Breast epithelium (tissue), 3 donors: ENCODE measurements around the gene NCOA6.

Experiments used
- POLR2A ChIP-seq: fragments of 450-650 bp; IDR thresholded peaks from one replicate; pipeline ENCODE4 v1.6.1; 2016; ENCODE audit warnings: antibody characterized with exemption, mild to moderate bottlenecking, moderate library complexity
- TF ChIP-seq, protein P1 (sequence below), 3 donors: fragments of 450-650 bp; IDR thresholded peaks; one replicate each; pipeline ENCODE4 v1.5.1; 2016 to 2017; ENCODE audit warnings: antibody characterized with exemption in 3 of 3, mild to moderate bottlenecking in 3 of 3, moderate library complexity in 3 of 3

DNA sequence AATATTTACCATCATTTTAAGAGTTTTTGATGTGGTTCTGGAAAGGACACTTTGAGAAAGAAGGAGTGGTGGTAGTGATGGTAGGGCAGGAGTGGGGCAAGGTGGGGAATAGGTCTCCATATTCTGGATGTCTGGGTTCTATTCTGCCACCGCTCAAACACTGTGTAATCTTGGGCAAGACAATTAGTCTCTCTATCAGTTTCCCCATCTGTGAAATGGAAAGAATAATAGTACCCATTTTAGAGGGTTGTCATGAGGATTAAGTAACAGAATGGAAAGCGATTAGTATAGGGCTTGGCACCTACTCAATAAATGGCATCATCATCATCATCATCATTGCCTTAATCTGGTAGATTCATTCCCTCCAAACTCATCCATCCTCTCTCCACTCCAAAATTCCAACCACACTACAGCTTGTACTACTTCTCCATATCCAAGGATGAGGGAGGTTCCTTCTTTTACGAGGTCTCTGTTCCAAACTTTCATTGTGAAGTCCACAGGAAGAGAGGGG is 48.2 kb upstream of the NCOA6 start:
- TF ChIP-seq, protein P1, sequence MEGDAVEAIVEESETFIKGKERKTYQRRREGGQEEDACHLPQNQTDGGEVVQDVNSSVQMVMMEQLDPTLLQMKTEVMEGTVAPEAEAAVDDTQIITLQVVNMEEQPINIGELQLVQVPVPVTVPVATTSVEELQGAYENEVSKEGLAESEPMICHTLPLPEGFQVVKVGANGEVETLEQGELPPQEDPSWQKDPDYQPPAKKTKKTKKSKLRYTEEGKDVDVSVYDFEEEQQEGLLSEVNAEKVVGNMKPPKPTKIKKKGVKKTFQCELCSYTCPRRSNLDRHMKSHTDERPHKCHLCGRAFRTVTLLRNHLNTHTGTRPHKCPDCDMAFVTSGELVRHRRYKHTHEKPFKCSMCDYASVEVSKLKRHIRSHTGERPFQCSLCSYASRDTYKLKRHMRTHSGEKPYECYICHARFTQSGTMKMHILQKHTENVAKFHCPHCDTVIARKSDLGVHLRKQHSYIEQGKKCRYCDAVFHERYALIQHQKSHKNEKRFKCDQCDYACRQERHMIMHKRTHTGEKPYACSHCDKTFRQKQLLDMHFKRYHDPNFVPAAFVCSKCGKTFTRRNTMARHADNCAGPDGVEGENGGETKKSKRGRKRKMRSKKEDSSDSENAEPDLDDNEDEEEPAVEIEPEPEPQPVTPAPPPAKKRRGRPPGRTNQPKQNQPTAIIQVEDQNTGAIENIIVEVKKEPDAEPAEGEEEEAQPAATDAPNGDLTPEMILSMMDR (IDR thresholded peaks at IDR 0.05), result no peak
- no peak for TF ChIP-seq POLR2A
